WERI-Rb-1 (cell line): Measurements from ENCODE around the gene TNS4.

Experiments
- DNase-seq: peaks from one replicate; pipeline ENCODE4 v3.0.0-alpha.2; 2020
- H3K27ac ChIP-seq: fragments of 250-450 bp; sonication (Bioruptor Pico); 2 replicates; pipeline ENCODE4 v1.5.1; 2020; ENCODE audit warnings: mild to moderate bottlenecking, moderate library complexity
- H3K27me3 ChIP-seq: fragments of 250-450 bp; sonication (Bioruptor Pico); 2 replicates; pipeline ENCODE4 v1.5.1; 2021; ENCODE audit warnings: mild to moderate bottlenecking, low read depth, moderate library complexity; ENCODE audit not compliant: insufficient read depth, severe bottlenecking
- H3K36me3 ChIP-seq: fragments of 250-450 bp; sonication (Bioruptor Pico); 2 replicates; pipeline ENCODE4 v1.5.1; 2020; ENCODE audit warnings: mild to moderate bottlenecking, moderate library complexity
- H3K4me3 ChIP-seq: 2 replicates; pipeline ENCODE4 v1.5.1; 2011; ENCODE audit warnings: low read depth, mild to moderate bottlenecking, control low read depth, low read length
- H3K9me3 ChIP-seq: fragments of 250-450 bp; sonication (Bioruptor Pico); 2 replicates; pipeline ENCODE4 v1.5.1; 2021; ENCODE audit warnings: mild to moderate bottlenecking, moderate library complexity; ENCODE audit not compliant: severe bottlenecking
- CTCF ChIP-seq: IDR thresholded peaks from 2 replicates; pipeline ENCODE4 v1.5.1; 2011; ENCODE audit warnings: low read depth, mild to moderate bottlenecking, control low read depth, inconsistent platforms, low read length

Gene TNS4

GRCh38 chr17:40430272-40431230, 70.9 kb downstream of the TNS4 start:
- Histone ChIP-seq H3K4me3 (no peak overlapping the region), H3K36me3 (no peaks in the 10 kb centered on the region), H3K9me3 (peaks cover 5% of the 10 kb centered on the region), H3K27ac (no peak overlapping the region), H3K27me3 (no peaks in the 10 kb centered on the region)
- TF ChIP-seq CTCF = no peak
- DNase-seq = no peak

GRCh38 chr17:40427002-40427491, 74.4 kb downstream of the TNS4 start:
- peaks cover 5% of the 10 kb centered on the region for H3K9me3 ChIP-seq
- DNase-seq = no peak
- no peaks in the 10 kb centered on the region for H3K36me3 ChIP-seq
- H3K27ac ChIP-seq = no peak overlapping the region
- no peaks in the 10 kb centered on the region for H3K27me3 ChIP-seq
- TF ChIP-seq CTCF = peak; percentile 28; the same call in 1 of the 2 replicates
- no peak overlapping the region for H3K4me3 ChIP-seq
